B cell (primary cell): ENCODE data around the gene MARVELD1. TPM values are rescaled to one million over a fixed set of nuclear protein-coding genes. Genes with fewer than 3 reads are reported as not detected.

ENCODE experiments used
- ATAC-seq: fragments of 200-7000 bp; cut with Tn5 transposase; one replicate; pipeline ENCODE4 v1.10.0; 2021; ENCODE audit warnings: low read depth, mild to moderate bottlenecking, moderate number of reproducible peaks, moderate library complexity
- CTCF ChIA-PET: fragments of 350-600 bp; sonication (Branson Sonifier 250); formaldehyde crosslinking; loops from one replicate; lab custom pipeline; 2021; ENCODE audit warnings: antibody characterized with exemption, inconsistent platforms; lab: Charles Lee
- POLR2A ChIA-PET: fragments of 350-600 bp; sonication (Branson Sonifier 250); formaldehyde crosslinking; loops from one replicate; lab custom pipeline; 2021; ENCODE audit warnings: antibody characterized with exemption; lab: Charles Lee
- DNase-seq: peaks from one replicate; pipeline ENCODE4 v3.0.0; 2013
- H2AFZ ChIP-seq: 2 replicates; pipeline ENCODE4 v1.6.1; 2012; ENCODE audit warnings: mild to moderate bottlenecking, low read depth, low read length; ENCODE audit not compliant: insufficient read depth, poor library complexity, severe bottlenecking
- H3K27ac ChIP-seq, 2 donors: 1 replicate in 1 of 2; 2 replicates in 1 of 2; pipeline ENCODE4 v1.5.1; 2012 to 2013; ENCODE audit warnings: low read length in 2 of 2, mild to moderate bottlenecking in 2 of 2, moderate library complexity in 1 of 2
- H3K27me3 ChIP-seq, 4 experiments: fragments of 200-600 bp in 1 of 4; sonication (generic) in 1 of 4; replicated peaks in 1 of 4; 1 replicate in 2 of 4; 2 replicates in 2 of 4; pipeline versions ENCODE4 v1.6.1 to v1.7.0; 2013 to 2016; ENCODE audit warnings: low read length in 3 of 4, mild to moderate bottlenecking in 2 of 4, mixed read lengths in 1 of 4, moderate library complexity in 1 of 4; ENCODE audit not compliant: insufficient read depth in 4 of 4, control insufficient read depth in 3 of 4; ENCODE audit errors: control extremely low read depth in 1 of 4
- H3K36me3 ChIP-seq, 2 experiments: replicated peaks in 1 of 2; 1 replicate in 1 of 2; 2 replicates in 1 of 2; pipeline versions ENCODE4 v1.6.1 to v1.7.1; 2013; ENCODE audit warnings: low read length in 1 of 2; ENCODE audit not compliant: insufficient read depth in 2 of 2, control insufficient read depth in 1 of 2; ENCODE audit errors: control extremely low read depth in 1 of 2, extremely low read depth in 1 of 2
- H3K4me1 ChIP-seq, 2 donors: fragments of 200-600 bp in 1 of 2; sonication (generic) in 1 of 2; 1 replicate in 1 of 2; 2 replicates in 1 of 2; pipeline versions ENCODE4 v1.5.1 to v1.6.1; 2013 to 2017; ENCODE audit warnings: low read length in 2 of 2; ENCODE audit not compliant: control insufficient read depth in 2 of 2, insufficient read depth in 2 of 2
- H3K4me2 ChIP-seq: replicated peaks from 2 replicates; pipeline ENCODE3; 2012; ENCODE audit warnings: mild to moderate bottlenecking, low read depth, low read length; ENCODE audit not compliant: poor library complexity, severe bottlenecking
- H3K4me3 ChIP-seq, 5 experiments: fragments of 200-600 bp in 1 of 5; sonication (generic) in 1 of 5; 1 replicate in 3 of 5; 2 replicates in 2 of 5; pipeline versions ENCODE4 v1.5.1 to v1.7.0; 2011 to 2016; ENCODE audit warnings: low read length in 4 of 5, mild to moderate bottlenecking in 4 of 5, low read depth in 2 of 5, control low read depth in 1 of 5, moderate library complexity in 1 of 5; ENCODE audit not compliant: insufficient read depth in 1 of 5; ENCODE audit errors: control extremely low read depth in 1 of 5, extremely low read depth in 1 of 5
- H3K79me2 ChIP-seq: fragments of 200-600 bp; sonication (generic); one replicate; pipeline ENCODE4 v1.6.0; 2016; ENCODE audit warnings: low read length; ENCODE audit not compliant: control insufficient read depth, insufficient read depth
- H3K9ac ChIP-seq: fragments of 200-600 bp; sonication (generic); 2 replicates; pipeline ENCODE4 v1.6.1; 2017; ENCODE audit warnings: mild to moderate bottlenecking, low read length, moderate library complexity
- H3K9me3 ChIP-seq, 3 donors: one replicate each; pipeline versions ENCODE4 v1.6.1 to v1.7.1; 2013; ENCODE audit warnings: low read length in 2 of 3; ENCODE audit not compliant: control insufficient read depth in 2 of 3, insufficient read depth in 1 of 3; ENCODE audit errors: control extremely low read depth in 1 of 3
- H4K20me1 ChIP-seq: 2 replicates; pipeline ENCODE4 v1.6.0; 2012; ENCODE audit warnings: mild to moderate bottlenecking, low read length; ENCODE audit not compliant: insufficient read depth, control insufficient read depth, poor library complexity, severe bottlenecking
- H3K27ac Mint-ChIP-seq: one replicate; pipeline ENCODE4 v1.8.0; 2021; ENCODE audit warnings: mixed read lengths
- H3K27me3 Mint-ChIP-seq: one replicate; pipeline ENCODE4 v1.8.0; 2021; ENCODE audit warnings: mixed read lengths
- H3K4me1 Mint-ChIP-seq: one replicate; pipeline ENCODE4 v1.8.0; 2021; ENCODE audit warnings: mixed read lengths
- H3K4me3 Mint-ChIP-seq: one replicate; pipeline ENCODE4 v1.8.0; 2021; ENCODE audit warnings: mixed read lengths
- H3K9me3 Mint-ChIP-seq: one replicate; pipeline ENCODE4 v1.8.0; 2022; ENCODE audit warnings: mixed read lengths; ENCODE audit not compliant: insufficient read depth
- CTCF ChIP-seq: fragments of 200-600 bp; IDR thresholded peaks from one replicate; pipeline ENCODE4 v1.8.0; 2022; ENCODE audit warnings: antibody characterized with exemption, mild to moderate bottlenecking
- EZH2 ChIP-seq: IDR thresholded peaks from 2 replicates; pipeline ENCODE4 v1.6.1; 2012; ENCODE audit warnings: borderline replicate concordance, low read depth, mild to moderate bottlenecking, moderate library complexity, low read length; ENCODE audit not compliant: insufficient read depth, poor library complexity, severe bottlenecking
- WGBS: methylation state at CpG from one replicate; pipeline ENCODE4 v1.1.5; 2013; ENCODE audit warnings: missing lambda C conversion rate; ENCODE audit not compliant: insufficient coverage; 5-methylcytosine and 5-hydroxymethylcytosine counted together
- intact Hi-C: fragments of 100-400 bp; cut with micrococcal nuclease; formaldehyde crosslinking; loops from one replicate; pipeline ENCODE4 v1.10.0; 2022
- polyA plus RNA-seq: library from polyadenylated mRNA; depleted of rRNA; stranded (reverse); fragments of >200 nt; gene quantifications from 2 replicates; pipeline ENCODE4 v1.2.3, GENCODE V29; 2012
- total RNA-seq, 2 donors: library from RNA; stranded (reverse); fragments of 120-200 nt in 1 of 2; gene quantifications; 1 replicate in 1 of 2; 2 replicates in 1 of 2; pipeline versions ENCODE4 v1.2.3 to v1.2.4, GENCODE V29; 2013 to 2022

MARVELD1 gene
- total and polyA plus RNA-seq, 2 donors (not counting 1 experiment from before 2014, with no cell fraction given), result 0.45 to 0.54 TPM

GRCh38 chr10:97666992-97667391 is 46.5 kb upstream of the MARVELD1 start:
- H3K27me3 Mint-ChIP-seq, result no peaks in the 10 kb centered on the region
- WGBS, result 100% methylated on average over 3 of the region's 7 CpGs
- no peaks in the 10 kb centered on the region for H3K9me3 ChIP-seq
- no peak overlapping the region for H3K4me3 Mint-ChIP-seq
- POLR2A ChIA-PET, result no interaction called here
- no peaks in the 10 kb centered on the region for H4K20me1 ChIP-seq
- H3K9ac ChIP-seq, result no peak overlapping the region
- TF ChIP-seq CTCF (no peak), EZH2 (no peak)
- H3K9me3 Mint-ChIP-seq, result no peaks in the 10 kb centered on the region
- no peak overlapping the region for H3K4me2 ChIP-seq
- intact Hi-C loops, result no loop called here
- no peak for DNase-seq
- H3K27me3 ChIP-seq, result no peaks in the 10 kb centered on the region
- H3K36me3 ChIP-seq, result peaks cover 14 to 46% of the 10 kb centered on the region in 2 experiments
- H2AFZ ChIP-seq, result no peak overlapping the region
- CTCF ChIA-PET, result interaction anchor here (0.6 to 1.6 kb wide), 2 partner anchors 65 to 67 kb away, joined by 3 to 5 read pairs; no protein-coding TSS in a partner anchor
- no peak for ATAC-seq
- no peak overlapping the region for H3K4me3 ChIP-seq
- H3K4me1 Mint-ChIP-seq, result no peaks in the 10 kb centered on the region
- no peak overlapping the region for H3K27ac Mint-ChIP-seq
- no peaks in the 10 kb centered on the region for H3K79me2 ChIP-seq
- H3K4me1 ChIP-seq, result no peaks in the 10 kb centered on the region
- H3K27ac ChIP-seq, result no peak overlapping the region

GRCh38 chr10:97667463-97667862 is 46.1 kb upstream of the MARVELD1 start:
- intact Hi-C loops, result no loop called here
- Histone ChIP-seq H3K4me2 (no peak overlapping the region), H3K4me1 (no peaks in the 10 kb centered on the region), H3K9ac (no peak overlapping the region), H3K27ac (no peak overlapping the region), H3K27me3 (no peaks in the 10 kb centered on the region), H3K4me3 (no peak overlapping the region), H3K36me3 (peaks cover 14 to 42% of the 10 kb centered on the region in 2 experiments), H3K79me2 (no peaks in the 10 kb centered on the region), H4K20me1 (no peaks in the 10 kb centered on the region), H3K9me3 (no peaks in the 10 kb centered on the region), H2AFZ (no peak overlapping the region)
- TF ChIP-seq CTCF, result no peak
- no peak for TF ChIP-seq EZH2
- ChIA-PET CTCF (interaction anchor here (0.6 to 2.4 kb wide), 5 partner anchors 9 to 67 kb away, joined by 3 to 6 read pairs (median 5); partner anchors contain the start of gene AVPI1), POLR2A (no interaction called here)
- Mint-ChIP-seq H3K27me3 (no peaks in the 10 kb centered on the region), H3K9me3 (no peaks in the 10 kb centered on the region), H3K27ac (no peak overlapping the region), H3K4me1 (no peaks in the 10 kb centered on the region), H3K4me3 (no peak overlapping the region)
- DNase-seq, result no peak
- WGBS, result 100% methylated on average over 4 of the region's 6 CpGs
- ATAC-seq, result no peak
